Smooth muscle cell of the brain vasculature (primary cell): ENCODE data around the gene CRACR2A.

Experiments used
- DNase-seq: peaks from one replicate; pipeline ENCODE4 v3.0.0-alpha.2; 2012; ENCODE audit warnings: low read depth, low spot score

Gene CRACR2A

GRCh38 chr12:3684449-3685051 lies 68.4 kb downstream of the CRACR2A start:
- no peak for DNase-seq

- no peak for DNase-seq
These were observed 69.2 kb downstream of the CRACR2A start for GRCh38 chr12:3683670-3684069.

- no peak for DNase-seq
These were observed 71.3 kb downstream of the CRACR2A start for GRCh38 chr12:3681595-3682061.

- DNase-seq = no peak
These were observed 71.9 kb downstream of the CRACR2A start for GRCh38 chr12:3680919-3681594.

- DNase-seq = no peak
These were observed 73.1 kb downstream of the CRACR2A start for GRCh38 chr12:3679831-3680230.

GRCh38 chr12:3677609-3678008 lies 75.3 kb downstream of the CRACR2A start:
- DNase-seq = no peak

GRCh38 chr12:3673981-3674708 lies 78.8 kb downstream of the CRACR2A start:
- no peak for DNase-seq

GRCh38 chr12:3672113-3672509 lies 80.8 kb downstream of the CRACR2A start:
- no peak for DNase-seq

GRCh38 chr12:3671330-3672112 lies 81.4 kb downstream of the CRACR2A start:
- DNase-seq = no peak

GRCh38 chr12:3670083-3670620 lies 82.8 kb downstream of the CRACR2A start:
- DNase-seq = no peak

GRCh38 chr12:3669594-3669993 lies 83.3 kb downstream of the CRACR2A start:
- no peak for DNase-seq

GRCh38 chr12:3668479-3669165 lies 84.3 kb downstream of the CRACR2A start:
- DNase-seq = no peak

GRCh38 chr12:3667485-3667884 lies 85.4 kb downstream of the CRACR2A start:
- no peak for DNase-seq

- no peak for DNase-seq
These were observed 86.5 kb downstream of the CRACR2A start for GRCh38 chr12:3666441-3666840.

- no peak for DNase-seq
These were observed 90.4 kb downstream of the CRACR2A start for GRCh38 chr12:3662521-3662921.

GRCh38 chr12:3661028-3661427 lies 91.9 kb downstream of the CRACR2A start:
- DNase-seq = no peak

- DNase-seq = no peak
These were observed 94.4 kb downstream of the CRACR2A start for GRCh38 chr12:3658327-3659163.

GRCh38 chr12:3656946-3657622 lies 95.8 kb downstream of the CRACR2A start:
- no peak for DNase-seq

GRCh38 chr12:3655328-3655900 lies 97.5 kb downstream of the CRACR2A start:
- no peak for DNase-seq
